Measurements from ENCODE around the gene GH2. TPM values are rescaled to one million over a fixed set of nuclear protein-coding genes. Genes with fewer than 3 reads are reported as not detected.

The GH2 gene
- total and polyA plus RNA-seq, 4 donors = not detected

DNA sequence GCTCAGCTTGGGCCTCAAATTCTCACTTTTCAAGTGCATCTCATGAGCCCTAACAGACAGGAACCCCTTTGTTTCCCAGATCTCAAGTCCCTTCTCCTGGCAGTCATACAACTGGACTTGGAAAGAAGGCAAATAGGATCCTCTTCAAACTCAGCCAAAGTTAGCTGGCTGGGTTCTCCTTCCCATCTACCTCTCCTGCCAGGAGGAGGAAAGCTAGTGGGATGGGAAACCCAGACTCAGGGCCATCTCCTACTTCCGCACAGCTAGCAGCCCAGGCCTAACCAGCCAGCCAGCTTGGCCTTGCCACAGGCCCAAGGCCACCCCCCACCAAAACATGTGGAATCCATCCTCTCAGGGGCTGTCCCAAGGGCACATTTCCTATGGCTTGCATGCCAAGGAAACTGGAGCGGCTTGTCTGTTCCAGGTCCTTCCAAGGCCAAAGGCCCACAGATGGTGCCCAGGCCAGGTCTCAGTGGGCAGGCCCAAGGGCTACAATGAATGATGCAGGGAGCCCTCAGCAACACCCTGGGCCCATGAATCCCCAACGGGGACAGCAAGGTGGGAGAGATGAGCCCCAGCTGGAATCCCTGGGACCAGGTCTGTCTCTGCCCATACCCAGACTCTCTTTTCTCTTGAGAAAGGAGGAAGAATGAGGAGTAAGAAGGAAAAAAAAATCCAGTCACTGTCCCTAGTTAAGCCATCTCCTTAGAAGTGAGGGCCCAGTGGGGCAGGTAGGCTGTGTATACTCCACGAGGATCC, 41.0 kb downstream of the GH2 start (continued):
- TF ChIP-seq YY1 (IDR thresholded peaks at IDR 0.05) (no peak), GABPA (IDR thresholded peaks at IDR 0.05 in 1 of 2, conservative IDR thresholded peaks at IDR 0.05 in 1 of 2) (no peak), FOXA2 (IDR thresholded peaks at IDR 0.05) (no peak), EGR1 (IDR thresholded peaks at IDR 0.05; ENCODE audit: low read depth in 2 of 2) (no peak), NR2F2 (IDR thresholded peaks at IDR 0.05) (no peak), RAD21 (IDR thresholded peaks at IDR 0.05) (no peak)
- TF ChIP-seq, protein P1, sequence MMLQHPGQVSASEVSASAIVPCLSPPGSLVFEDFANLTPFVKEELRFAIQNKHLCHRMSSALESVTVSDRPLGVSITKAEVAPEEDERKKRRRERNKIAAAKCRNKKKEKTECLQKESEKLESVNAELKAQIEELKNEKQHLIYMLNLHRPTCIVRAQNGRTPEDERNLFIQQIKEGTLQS (IDR thresholded peaks at IDR 0.05) = no peak
- TF ChIP-seq, protein P2, sequence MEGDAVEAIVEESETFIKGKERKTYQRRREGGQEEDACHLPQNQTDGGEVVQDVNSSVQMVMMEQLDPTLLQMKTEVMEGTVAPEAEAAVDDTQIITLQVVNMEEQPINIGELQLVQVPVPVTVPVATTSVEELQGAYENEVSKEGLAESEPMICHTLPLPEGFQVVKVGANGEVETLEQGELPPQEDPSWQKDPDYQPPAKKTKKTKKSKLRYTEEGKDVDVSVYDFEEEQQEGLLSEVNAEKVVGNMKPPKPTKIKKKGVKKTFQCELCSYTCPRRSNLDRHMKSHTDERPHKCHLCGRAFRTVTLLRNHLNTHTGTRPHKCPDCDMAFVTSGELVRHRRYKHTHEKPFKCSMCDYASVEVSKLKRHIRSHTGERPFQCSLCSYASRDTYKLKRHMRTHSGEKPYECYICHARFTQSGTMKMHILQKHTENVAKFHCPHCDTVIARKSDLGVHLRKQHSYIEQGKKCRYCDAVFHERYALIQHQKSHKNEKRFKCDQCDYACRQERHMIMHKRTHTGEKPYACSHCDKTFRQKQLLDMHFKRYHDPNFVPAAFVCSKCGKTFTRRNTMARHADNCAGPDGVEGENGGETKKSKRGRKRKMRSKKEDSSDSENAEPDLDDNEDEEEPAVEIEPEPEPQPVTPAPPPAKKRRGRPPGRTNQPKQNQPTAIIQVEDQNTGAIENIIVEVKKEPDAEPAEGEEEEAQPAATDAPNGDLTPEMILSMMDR (IDR thresholded peaks at IDR 0.05; ENCODE audit: low read depth, low read length, missing input control) = no peak

DNA sequence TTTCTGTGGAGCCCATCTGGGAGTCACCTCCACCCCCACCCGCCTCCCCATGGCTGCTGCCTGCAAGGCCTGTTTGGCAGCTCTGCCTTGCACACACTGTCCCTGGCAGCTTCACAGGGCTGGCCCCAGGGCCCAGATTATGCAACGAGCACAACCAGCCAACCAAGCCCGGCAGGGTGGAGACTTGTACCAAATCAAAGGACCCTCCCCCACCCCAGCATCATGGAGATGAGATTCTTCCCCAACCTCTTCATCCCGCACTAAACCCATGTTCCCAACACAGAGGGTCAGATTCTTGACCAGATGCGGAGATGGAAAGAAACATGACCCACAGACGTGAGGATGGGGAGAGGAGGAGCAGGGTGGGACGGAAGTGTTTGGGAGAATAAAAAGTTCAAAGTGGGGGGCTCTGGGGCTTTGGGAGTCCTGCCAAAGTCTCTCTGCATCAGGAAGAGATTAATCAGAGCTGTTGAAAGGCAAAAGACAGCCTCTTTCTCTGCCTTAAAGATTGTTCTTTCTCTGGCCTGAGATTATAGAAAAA, 43.0 kb downstream of the GH2 start:
- H3K27me3 ChIP-seq (ENCODE audit: control insufficient read depth in 4 of 4, insufficient read depth in 4 of 4, low read length in 3 of 4) = no peaks in the 10 kb centered on the region
- peak overlapping the region; percentile 48 to 58 for H3K27ac ChIP-seq (ENCODE audit: low read depth in 1 of 2, low read length in 2 of 2)
- H3K4me3 ChIP-seq (ENCODE audit: low read depth in 1 of 3, low read length in 3 of 3) = no peak overlapping the region
- WGBS = 34% methylated on average over 7 of the region's 7 CpGs
- peaks cover 26 to 48% (median 43%) of the 10 kb centered on the region in 4 donors for H3K4me1 ChIP-seq (ENCODE audit: control insufficient read depth in 4 of 4, insufficient read depth in 4 of 4, low read length in 3 of 4)
- TF ChIP-seq, protein P3, sequence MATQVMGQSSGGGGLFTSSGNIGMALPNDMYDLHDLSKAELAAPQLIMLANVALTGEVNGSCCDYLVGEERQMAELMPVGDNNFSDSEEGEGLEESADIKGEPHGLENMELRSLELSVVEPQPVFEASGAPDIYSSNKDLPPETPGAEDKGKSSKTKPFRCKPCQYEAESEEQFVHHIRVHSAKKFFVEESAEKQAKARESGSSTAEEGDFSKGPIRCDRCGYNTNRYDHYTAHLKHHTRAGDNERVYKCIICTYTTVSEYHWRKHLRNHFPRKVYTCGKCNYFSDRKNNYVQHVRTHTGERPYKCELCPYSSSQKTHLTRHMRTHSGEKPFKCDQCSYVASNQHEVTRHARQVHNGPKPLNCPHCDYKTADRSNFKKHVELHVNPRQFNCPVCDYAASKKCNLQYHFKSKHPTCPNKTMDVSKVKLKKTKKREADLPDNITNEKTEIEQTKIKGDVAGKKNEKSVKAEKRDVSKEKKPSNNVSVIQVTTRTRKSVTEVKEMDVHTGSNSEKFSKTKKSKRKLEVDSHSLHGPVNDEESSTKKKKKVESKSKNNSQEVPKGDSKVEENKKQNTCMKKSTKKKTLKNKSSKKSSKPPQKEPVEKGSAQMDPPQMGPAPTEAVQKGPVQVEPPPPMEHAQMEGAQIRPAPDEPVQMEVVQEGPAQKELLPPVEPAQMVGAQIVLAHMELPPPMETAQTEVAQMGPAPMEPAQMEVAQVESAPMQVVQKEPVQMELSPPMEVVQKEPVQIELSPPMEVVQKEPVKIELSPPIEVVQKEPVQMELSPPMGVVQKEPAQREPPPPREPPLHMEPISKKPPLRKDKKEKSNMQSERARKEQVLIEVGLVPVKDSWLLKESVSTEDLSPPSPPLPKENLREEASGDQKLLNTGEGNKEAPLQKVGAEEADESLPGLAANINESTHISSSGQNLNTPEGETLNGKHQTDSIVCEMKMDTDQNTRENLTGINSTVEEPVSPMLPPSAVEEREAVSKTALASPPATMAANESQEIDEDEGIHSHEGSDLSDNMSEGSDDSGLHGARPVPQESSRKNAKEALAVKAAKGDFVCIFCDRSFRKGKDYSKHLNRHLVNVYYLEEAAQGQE (IDR thresholded peaks at IDR 0.05) = no peak
- no peak for TF ChIP-seq TAF1 (conservative IDR thresholded peaks at IDR 0.05)
- TF ChIP-seq HNF4A (conservative IDR thresholded peaks at IDR 0.05) = peak; percentile 48 to 61
- TF ChIP-seq HNF4G (IDR thresholded peaks at IDR 0.05) = no peak
- TF ChIP-seq GABPA (IDR thresholded peaks at IDR 0.05 in 1 of 2, conservative IDR thresholded peaks at IDR 0.05 in 1 of 2) = peak in 1 of 2 donors; percentile 67
- TF ChIP-seq FOXA1 (IDR thresholded peaks at IDR 0.05) = peak; percentile 29
- TF ChIP-seq, protein P1 (IDR thresholded peaks at IDR 0.05) = peak; percentile 52
- no peak for TF ChIP-seq FOXA2 (IDR thresholded peaks at IDR 0.05)
- TF ChIP-seq, protein P2 (IDR thresholded peaks at IDR 0.05; ENCODE audit: low read depth, low read length, missing input control) = no peak
- peak; percentile 72 for TF ChIP-seq NR2F2 (IDR thresholded peaks at IDR 0.05)
- TF ChIP-seq MAX (IDR thresholded peaks at IDR 0.05) = no peak
- peak; percentile 89 for TF ChIP-seq YY1 (IDR thresholded peaks at IDR 0.05)
- peak in 1 of 2 donors; percentile 31 for TF ChIP-seq RAD21 (IDR thresholded peaks at IDR 0.05)
- peak; percentile 63 to 64 for TF ChIP-seq RXRA (IDR thresholded peaks at IDR 0.05)
- peak; percentile 85 for TF ChIP-seq SP1 (IDR thresholded peaks at IDR 0.05)
- no peak for TF ChIP-seq JUND (IDR thresholded peaks at IDR 0.05)
- peak overlapping the region in 1 of 2 donors; percentile 11 for H3K9ac ChIP-seq (ENCODE audit: low read depth in 1 of 2, low read length in 2 of 2)
- no peaks in the 10 kb centered on the region for H3K9me3 ChIP-seq (ENCODE audit: control insufficient read depth in 4 of 4, low read length in 3 of 4)
- H3K36me3 ChIP-seq (ENCODE audit: control insufficient read depth in 4 of 4, insufficient read depth in 3 of 4, low read depth in 1 of 4, low read length in 3 of 4) = peaks cover 10 to 24% (median 20%) of the 10 kb centered on the region in 4 donors
- DNase-seq (ENCODE audit: low spot score) = no peak

Data from liver (tissue), 9 donors.